ENCODE results near the gene OR5C1.
"Not testable (repeated sequence)": the region's sequence is repeated elsewhere in the genome, so short reads cannot be mapped to it uniquely, and the experiment has no call there.

Gene OR5C1

DNA sequence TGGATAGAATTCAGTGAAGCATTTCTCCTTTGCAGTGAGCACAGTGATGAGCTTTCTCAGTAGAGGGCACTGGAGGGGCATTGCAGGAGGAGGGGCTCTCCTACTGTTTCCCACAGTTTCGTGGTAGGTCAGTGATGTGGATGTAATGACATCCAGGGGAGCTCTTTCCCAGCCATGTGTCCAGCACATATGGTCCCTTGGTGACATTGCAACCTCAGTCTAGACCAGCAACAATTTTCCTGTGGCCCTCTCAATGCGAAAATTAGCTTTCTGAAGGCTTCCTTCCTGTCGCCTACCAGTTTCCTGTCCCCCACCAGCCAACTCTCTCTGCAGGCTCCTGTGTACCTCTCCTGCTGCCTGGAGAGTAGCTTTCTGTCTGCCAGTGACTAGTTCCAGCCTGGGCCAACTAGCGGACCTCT is 46.6 kb downstream of the OR5C1 start:
- CTCF ChIA-PET: interaction anchor here (0.5 to 1.8 kb wide), 7 partner anchors 9 to 514 kb away, joined by 3 to 7 read pairs (median 4); no protein-coding TSS in a partner anchor
- POLR2A ChIA-PET: interaction anchor here (1.2 kb wide), 1 partner anchor 70 kb away, joined by 4 read pairs; the partner anchor contains the start of gene RC3H2
- no peak for TF ChIP-seq ZNF132 (tag by site-specific recombination; IDR thresholded peaks at IDR 0.05; ENCODE audit: borderline replicate concordance)
- TF ChIP-seq, protein P1, sequence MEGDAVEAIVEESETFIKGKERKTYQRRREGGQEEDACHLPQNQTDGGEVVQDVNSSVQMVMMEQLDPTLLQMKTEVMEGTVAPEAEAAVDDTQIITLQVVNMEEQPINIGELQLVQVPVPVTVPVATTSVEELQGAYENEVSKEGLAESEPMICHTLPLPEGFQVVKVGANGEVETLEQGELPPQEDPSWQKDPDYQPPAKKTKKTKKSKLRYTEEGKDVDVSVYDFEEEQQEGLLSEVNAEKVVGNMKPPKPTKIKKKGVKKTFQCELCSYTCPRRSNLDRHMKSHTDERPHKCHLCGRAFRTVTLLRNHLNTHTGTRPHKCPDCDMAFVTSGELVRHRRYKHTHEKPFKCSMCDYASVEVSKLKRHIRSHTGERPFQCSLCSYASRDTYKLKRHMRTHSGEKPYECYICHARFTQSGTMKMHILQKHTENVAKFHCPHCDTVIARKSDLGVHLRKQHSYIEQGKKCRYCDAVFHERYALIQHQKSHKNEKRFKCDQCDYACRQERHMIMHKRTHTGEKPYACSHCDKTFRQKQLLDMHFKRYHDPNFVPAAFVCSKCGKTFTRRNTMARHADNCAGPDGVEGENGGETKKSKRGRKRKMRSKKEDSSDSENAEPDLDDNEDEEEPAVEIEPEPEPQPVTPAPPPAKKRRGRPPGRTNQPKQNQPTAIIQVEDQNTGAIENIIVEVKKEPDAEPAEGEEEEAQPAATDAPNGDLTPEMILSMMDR (tag by site-specific recombination; IDR thresholded peaks at IDR 0.05): peak; percentile 37; the same call in 1 of the 2 replicates
- no peak overlapping the region for H3K27ac ChIP-seq (ENCODE audit: extremely low read depth, low read depth, low read length)
- H3K36me3 ChIP-seq (ENCODE audit: control insufficient read depth in 2 of 2, insufficient read depth in 1 of 2, low read length in 2 of 2): no peaks in the 10 kb centered on the region
- no peaks in the 10 kb centered on the region for H3K4me1 ChIP-seq (ENCODE audit: control insufficient read depth, insufficient read depth, low read length)
- H3K9me3 ChIP-seq (ENCODE audit: control insufficient read depth, insufficient read depth, low read depth, low read length): no peaks in the 10 kb centered on the region
- H3K4me3 ChIP-seq (ENCODE audit: low read depth, low read length): no peak overlapping the region

DNA sequence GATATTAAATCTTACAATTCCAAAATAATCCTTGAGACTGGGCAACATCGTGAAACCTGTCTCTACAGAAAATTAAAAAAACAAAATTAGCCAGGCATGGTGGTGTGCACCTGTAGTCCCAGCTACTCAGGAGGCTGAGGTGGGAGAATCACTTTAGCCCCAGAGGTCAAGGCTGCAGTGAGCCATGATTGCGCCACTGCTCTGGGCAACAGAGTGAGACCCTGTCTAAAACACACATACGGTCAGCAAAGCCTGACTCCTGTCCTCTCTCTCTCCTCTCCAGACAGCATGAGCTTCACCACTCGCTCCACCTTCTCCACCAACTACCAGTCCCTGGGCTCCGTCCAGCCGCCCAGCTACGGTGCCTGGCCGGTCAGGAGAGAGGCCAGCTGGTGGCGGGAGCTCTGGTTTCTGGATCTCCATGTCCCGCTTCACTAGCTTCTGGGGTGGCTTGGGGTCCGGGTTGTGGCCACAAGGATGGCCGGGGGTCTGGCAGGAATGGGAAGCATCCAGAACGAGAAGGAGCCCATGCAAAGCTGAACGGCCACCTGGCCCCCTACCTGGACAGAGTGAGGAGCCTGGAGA is 48.6 kb downstream of the OR5C1 start:
- TF ChIP-seq ZNF404 (tag by site-specific recombination; IDR thresholded peaks at IDR 0.05): no peak
- TF ChIP-seq ZSCAN16 (tag by site-specific recombination; IDR thresholded peaks at IDR 0.05): no peak
- TF ChIP-seq ZNF121 (tag by site-specific recombination; IDR thresholded peaks at IDR 0.05): no peak
- TF ChIP-seq, protein P2, sequence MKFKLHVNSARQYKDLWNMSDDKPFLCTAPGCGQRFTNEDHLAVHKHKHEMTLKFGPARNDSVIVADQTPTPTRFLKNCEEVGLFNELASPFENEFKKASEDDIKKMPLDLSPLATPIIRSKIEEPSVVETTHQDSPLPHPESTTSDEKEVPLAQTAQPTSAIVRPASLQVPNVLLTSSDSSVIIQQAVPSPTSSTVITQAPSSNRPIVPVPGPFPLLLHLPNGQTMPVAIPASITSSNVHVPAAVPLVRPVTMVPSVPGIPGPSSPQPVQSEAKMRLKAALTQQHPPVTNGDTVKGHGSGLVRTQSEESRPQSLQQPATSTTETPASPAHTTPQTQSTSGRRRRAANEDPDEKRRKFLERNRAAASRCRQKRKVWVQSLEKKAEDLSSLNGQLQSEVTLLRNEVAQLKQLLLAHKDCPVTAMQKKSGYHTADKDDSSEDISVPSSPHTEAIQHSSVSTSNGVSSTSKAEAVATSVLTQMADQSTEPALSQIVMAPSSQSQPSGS (tag by site-specific recombination; IDR thresholded peaks at IDR 0.05; ENCODE audit: low read depth): no peak
- H3K36me3 ChIP-seq (ENCODE audit: control insufficient read depth in 2 of 2, insufficient read depth in 1 of 2, low read length in 2 of 2): no peaks in the 10 kb centered on the region
- ChIA-PET POLR2A (interaction anchor here (1.6 kb wide), 1 partner anchor 9 kb away, joined by 10 read pairs; the partner anchor contains the start of gene PDCL), CTCF (interaction anchor here (1.8 kb wide), 2 partner anchors 9 to 512 kb away, joined by 5 read pairs; partner anchors contain the start of gene PDCL)
- no peaks in the 10 kb centered on the region for H3K9me3 ChIP-seq (ENCODE audit: control insufficient read depth, insufficient read depth, low read depth, low read length)
- H3K4me1 ChIP-seq (ENCODE audit: control insufficient read depth, insufficient read depth, low read length): no peaks in the 10 kb centered on the region
- no peak overlapping the region for H3K4me3 ChIP-seq (ENCODE audit: low read depth, low read length)
- H3K27ac ChIP-seq (ENCODE audit: extremely low read depth, low read depth, low read length): no peak overlapping the region

DNA sequence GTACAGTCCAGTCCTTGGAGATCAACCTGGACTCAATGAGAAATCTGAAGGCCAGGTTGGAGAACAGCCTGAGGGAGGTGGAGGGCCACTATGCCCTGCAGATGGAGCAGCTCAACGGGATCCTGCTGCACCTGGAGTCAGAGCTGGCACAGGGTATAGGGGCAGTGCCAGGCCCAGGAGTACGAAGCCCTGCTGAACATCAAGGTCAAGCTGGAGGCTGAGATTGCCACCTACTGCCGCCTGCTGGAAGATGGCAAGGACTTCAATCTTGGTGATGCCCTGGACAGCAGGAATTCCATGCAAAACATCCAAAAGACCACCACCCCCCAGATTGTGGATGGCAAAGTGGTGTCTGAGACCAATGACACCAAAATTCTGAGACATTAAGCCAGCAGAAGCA is 49.7 kb downstream of the OR5C1 start:
- not testable (repeated sequence) for H3K9me3 ChIP-seq (ENCODE audit: control insufficient read depth, insufficient read depth, low read depth, low read length); H3K27ac ChIP-seq (ENCODE audit: extremely low read depth, low read depth, low read length); H3K36me3 ChIP-seq (ENCODE audit: control insufficient read depth in 2 of 2, insufficient read depth in 1 of 2, low read length in 2 of 2); H3K4me3 ChIP-seq (ENCODE audit: low read depth, low read length); H3K4me1 ChIP-seq (ENCODE audit: control insufficient read depth, insufficient read depth, low read length)
- ChIA-PET POLR2A (interaction anchor here (0.6 to 1.6 kb wide), 3 partner anchors 10 to 67 kb away, joined by 3 to 10 read pairs (median 5); partner anchors contain the start of genes PDCL and RC3H2), CTCF (interaction anchor here (1.8 kb wide), 1 partner anchor 10 kb away, joined by 5 read pairs; the partner anchor contains the start of gene PDCL)
